OCI-LY1 (cell line): ENCODE results near the gene EMC10.
A peak's percentile ranks its signal among the peaks of the same experiment; 100 is the strongest.

ENCODE experiments used
- CTCF ChIP-seq: fragments of 200-600 bp; sonication (generic), shearing (Covaris generic); IDR thresholded peaks from 2 replicates; pipeline ENCODE4 v1.5.1; 2017; ENCODE audit warnings: mild to moderate bottlenecking, antibody characterized with exemption, low read length, moderate library complexity, mixed read lengths
- EZH2 ChIP-seq: fragments of 200-600 bp; sonication (generic), shearing (Covaris generic); IDR thresholded peaks from 2 replicates; pipeline ENCODE4 v1.8.0; 2017; ENCODE audit warnings: borderline replicate concordance, mixed run types, mild to moderate bottlenecking, antibody characterized with exemption, low read length, moderate library complexity, mixed read lengths

GRCh38 chr19:50518091-50519005, 42.0 kb downstream of the EMC10 start:
- TF ChIP-seq CTCF (peak; percentile 34; the same call in 1 of the 2 replicates), EZH2 (no peak)
